Esophagus muscularis mucosa (tissue), 4 donors: ENCODE data around the gene KLRK1. TPM values are rescaled to one million over a fixed set of nuclear protein-coding genes. Genes with fewer than 3 reads are reported as not detected.

Experiments used
- total RNA-seq, 4 donors: library from RNA; depleted of rRNA; stranded (reverse); fragments of >200 nt; gene quantifications; one replicate each; pipeline versions ENCODE4 v1.1.0 to v1.2.1, GENCODE V29; 2016

KLRK1 gene
- total RNA-seq, 4 donors from 2014 or later: 0.19 to 1.8 (median 1.2) TPM

Other genes with a start within 250 kb of the KLRK1 start
- 1 to 10 TPM in 1 of 4 donors, under 1 TPM in 2, not detected in 1; 0.40 to 1.2 (median 0.58) TPM for gene OLR1, start 217.9 kb downstream of the KLRK1 start, total RNA-seq
- gene TMEM52B, start 211.0 kb downstream of the KLRK1 start, total RNA-seq: 1 to 10 TPM in 1 of 4 donors, under 1 TPM in 1, not detected in 2; 0.17 to 1.6 TPM
- gene GABARAPL1, start 177.2 kb downstream of the KLRK1 start, total RNA-seq: 100 to 1,000 TPM; 142 to 352 (median 213) TPM
- gene KLRD1, start 82.2 kb downstream of the KLRK1 start, total RNA-seq: 1 to 10 TPM in 1 of 4 donors, under 1 TPM in 3; 0.32 to 1.3 (median 0.73) TPM
- gene KLRC4, start 19.7 kb upstream of the KLRK1 start, total RNA-seq: under 1 TPM in 1 of 4 donors, not detected in 3; 0.83 TPM
- not detected for gene KLRC3, start 30.6 kb upstream of the KLRK1 start, total RNA-seq
- gene KLRC2, start 46.0 kb upstream of the KLRK1 start, total RNA-seq: under 1 TPM in 2 of 4 donors, not detected in 2; 0.42 to 0.66 TPM
- gene KLRC1, start 63.3 kb upstream of the KLRK1 start, total RNA-seq: 1 to 10 TPM in 1 of 4 donors, under 1 TPM in 1, not detected in 2; 0.50 to 2.1 TPM
- gene EIF2S3B, start 115.8 kb upstream of the KLRK1 start, total RNA-seq: under 1 TPM in 3 of 4 donors, not detected in 1; 0.17 to 0.45 (median 0.17) TPM
- gene MAGOHB, start 223.6 kb upstream of the KLRK1 start, total RNA-seq: 10 to 100 TPM in 3 of 4 donors, 1 to 10 TPM in 1; 10.0 to 14.2 (median 11.3) TPM